ENCODE data around the gene DLEC1.
A peak's percentile ranks its signal among the peaks of the same experiment; 100 is the strongest.

DLEC1 gene

DNA sequence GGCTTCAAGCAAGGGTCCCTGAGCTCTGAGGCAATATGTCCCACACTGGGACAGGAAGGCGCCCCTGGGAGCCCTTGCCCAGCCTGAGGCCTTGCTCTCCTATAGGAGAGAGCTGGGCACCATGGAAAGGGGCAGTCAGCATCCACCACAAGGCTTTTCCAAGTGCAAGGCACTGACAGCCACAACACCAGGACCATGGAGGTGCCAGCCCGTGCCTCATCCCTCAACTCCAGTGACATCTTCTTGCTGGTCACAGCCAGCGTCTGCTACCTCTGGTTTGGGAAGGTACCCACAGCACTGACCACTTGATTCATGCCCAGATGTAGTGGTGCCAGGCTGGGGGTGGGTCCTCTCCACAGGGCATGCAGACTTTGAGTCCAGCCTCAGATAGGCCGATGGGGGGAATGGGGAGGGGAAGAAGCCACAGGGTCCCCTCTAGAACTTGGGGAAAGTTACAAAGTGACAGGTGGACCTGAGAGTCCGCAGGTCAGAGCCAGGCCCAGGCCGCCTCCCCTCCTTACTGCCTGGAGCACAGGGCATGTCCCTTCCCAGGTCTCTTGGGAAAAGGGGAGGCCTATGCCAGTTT is 36.6 kb upstream of the DLEC1 start:
- DNase-seq (ENCODE audit: low read depth in 2 of 2), result no peak

DNA sequence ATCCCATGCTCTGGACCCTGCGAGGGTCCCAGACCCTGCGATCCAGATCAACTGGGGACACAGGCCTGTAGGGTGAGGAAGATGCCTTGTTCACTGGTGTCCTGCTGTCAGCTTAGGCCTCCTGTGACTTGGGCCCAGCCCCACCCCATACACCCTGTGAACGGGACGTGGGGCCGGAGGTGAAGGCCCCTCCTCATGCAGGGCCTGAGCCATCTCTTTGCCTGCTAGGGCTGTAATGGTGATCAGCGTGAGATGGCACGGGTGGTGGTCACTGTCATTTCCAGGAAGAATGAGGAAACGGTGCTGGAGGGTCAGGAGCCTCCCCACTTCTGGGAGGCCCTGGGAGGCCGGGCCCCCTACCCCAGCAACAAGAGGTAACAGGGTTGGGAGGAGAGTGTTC is 36.1 kb upstream of the DLEC1 start:
- no peak for DNase-seq (ENCODE audit: low read depth in 2 of 2)

DNA sequence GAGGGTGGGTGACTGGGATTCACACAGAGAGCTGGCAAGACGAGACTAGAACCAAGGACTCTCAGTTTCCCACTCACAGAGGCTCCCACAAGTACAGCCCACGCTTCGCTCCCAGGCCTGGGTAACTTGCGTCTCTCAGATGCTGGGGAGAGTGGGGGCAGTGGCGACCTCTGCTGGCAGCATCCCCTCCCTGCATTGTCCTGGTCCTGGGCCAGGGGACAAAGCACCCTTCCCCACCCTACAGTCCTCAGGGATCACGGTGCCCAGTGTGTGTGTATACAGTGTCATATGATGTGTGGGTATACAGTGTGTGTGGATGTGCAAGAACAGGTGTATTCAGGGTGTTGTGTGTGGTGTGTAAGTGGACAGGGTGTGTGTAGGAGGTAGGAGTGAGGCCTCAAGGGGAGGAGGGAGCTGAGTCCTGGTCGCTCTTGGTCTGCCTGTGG is 35.6 kb upstream of the DLEC1 start:
- peak; percentile 22 to 40 for DNase-seq (ENCODE audit: low read depth in 2 of 2)

DNA sequence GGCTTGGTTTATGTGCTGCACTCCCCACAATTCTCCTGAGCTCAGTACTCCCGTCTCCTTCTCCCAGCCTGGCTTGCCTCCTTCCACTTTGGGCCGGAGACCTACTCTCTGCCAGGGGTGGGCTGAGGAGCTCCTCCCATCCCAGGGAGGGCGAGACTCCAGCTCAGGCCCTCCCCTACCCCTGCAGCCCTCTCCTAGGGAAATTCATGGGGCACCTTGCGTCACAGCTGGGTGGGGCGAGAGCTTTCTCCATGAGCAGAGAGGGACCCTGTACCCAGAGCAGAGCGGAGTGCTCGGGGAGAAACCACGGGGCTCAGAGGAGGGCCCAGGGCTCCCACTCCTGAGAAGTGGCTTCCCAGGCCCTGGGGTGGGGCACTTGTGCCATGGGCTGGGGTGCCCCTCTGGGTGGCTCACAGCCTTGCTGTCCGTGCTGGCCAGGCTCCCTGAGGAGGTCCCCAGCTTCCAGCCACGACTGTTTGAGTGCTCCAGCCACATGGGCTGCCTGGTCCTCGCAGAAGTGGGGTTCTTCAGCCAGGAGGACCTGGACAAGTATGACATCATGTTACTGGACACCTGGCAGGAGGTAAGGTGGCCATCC is 35.1 kb upstream of the DLEC1 start:
- DNase-seq (ENCODE audit: low read depth in 2 of 2), result no peak

DNA sequence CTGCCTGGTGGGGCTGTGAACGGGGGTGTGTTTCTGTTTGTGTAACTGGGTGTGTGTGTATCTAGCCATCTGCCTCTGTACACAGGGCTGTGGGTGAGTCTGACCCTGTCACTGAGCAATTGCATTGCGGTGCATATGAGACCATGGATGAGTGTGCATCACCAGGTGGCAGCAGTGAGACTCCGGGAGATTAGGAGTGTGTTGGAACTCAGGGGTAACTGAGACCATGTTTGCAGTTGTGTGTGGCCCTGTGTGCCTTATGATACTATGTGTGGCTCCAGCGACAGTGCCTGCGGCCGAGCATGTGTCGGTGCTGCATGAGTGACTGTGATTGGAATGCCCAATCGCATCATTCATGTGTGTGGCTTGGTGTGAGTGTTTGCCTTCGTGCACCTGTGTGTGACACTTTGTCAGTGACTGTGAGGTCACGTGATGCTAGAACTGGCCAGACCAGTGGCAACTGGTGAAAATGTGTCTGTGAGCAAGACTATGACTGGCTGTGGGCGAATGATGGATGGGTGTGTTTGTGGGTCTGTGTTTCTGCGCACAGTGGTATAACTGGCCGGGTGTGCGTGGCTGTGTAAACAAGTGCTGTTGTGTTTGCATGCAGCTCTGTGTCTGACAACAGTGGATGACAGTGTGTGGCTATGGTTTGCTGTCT is 34.5 kb upstream of the DLEC1 start:
- DNase-seq (ENCODE audit: low read depth in 2 of 2), result peak; percentile 20 to 41

DNA sequence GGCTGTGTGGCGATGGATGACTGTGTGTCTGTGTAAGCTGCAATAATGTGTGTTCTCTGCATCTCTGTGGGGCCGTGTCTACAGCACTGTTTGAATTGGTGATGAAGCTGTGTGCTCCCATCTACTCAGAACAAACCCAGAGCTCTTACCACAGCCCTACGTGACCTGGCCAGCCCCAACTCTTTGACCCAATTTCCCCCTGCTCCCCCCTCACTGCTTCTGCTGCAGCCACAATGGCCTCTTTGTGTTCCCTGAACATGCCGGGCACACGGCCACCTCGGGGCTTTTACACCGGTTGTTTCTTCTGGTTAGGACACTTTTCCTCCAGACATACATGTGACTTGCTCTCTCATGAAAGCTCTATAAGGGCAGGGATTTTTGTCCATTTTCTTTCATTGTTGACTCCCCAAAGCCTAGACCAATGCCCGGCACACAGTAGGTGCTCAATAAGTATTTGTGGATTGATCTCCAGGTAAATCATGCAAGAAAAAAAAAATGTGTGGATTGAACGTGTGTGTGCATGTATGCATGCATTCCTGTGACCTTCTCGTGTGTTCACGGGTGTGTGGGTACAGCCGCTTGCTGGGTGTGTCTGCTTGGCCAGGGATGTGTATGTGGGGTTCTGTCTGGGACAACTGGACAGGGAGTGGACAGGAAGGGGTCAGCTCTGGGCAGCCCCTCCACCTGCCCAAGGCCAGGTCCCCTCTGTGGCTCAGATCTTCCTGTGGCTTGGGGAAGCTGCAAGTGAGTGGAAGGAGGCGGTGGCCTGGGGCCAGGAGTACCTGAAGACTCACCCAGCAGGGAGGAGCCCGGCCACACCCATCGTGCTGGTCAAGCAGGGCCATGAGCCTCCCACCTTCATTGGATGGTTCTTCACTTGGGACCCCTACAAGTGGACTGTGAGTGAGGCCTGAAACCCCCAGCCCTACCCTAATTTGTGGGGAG is 33.7 kb upstream of the DLEC1 start:
- no peak for DNase-seq (ENCODE audit: low read depth in 2 of 2)

DNA sequence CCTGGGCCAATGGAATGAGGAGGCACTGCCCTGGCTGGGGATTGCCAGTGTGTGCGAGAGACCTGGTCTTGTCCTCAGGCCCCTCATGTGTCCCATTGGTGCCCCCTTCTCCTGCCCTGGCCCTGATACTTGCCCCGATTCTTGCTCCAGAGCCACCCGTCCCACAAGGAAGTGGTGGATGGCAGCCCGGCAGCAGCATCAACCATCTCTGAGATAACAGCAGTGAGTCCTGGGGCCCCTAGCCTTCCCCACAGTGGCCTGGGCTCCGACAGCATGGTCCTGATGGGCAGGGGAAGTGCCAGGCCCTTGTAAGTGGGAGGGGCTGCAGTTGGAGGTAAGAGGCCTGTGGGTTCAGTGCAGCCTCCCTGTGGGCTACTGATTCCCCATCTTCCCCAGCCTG is 33.0 kb upstream of the DLEC1 start:
- DNase-seq (ENCODE audit: low read depth in 2 of 2), result no peak

DNA sequence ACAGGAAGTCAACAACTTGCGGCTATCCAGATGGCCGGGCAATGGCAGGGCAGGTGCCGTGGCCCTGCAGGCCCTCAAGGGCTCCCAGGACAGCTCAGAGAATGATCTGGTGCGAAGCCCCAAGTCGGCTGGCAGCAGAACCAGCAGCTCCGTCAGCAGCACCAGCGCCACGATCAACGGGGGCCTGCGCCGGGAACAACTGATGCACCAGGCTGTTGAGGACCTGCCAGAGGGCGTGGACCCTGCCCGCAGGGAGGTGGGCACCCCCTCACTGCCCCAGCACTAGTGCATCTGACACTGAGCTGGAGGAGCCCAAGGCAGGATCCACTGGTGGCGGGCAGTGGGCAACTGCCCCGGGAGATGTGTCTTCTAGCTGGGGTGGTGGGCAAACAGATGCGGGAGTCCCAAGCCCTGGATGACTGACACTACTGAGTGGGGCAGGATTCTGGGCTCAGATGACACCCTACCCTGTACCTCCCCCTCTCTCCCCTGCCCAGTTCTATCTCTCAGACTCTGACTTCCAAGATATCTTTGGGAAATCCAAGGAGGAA is 32.5 kb upstream of the DLEC1 start:
- no peak for DNase-seq (ENCODE audit: low read depth in 2 of 2)

DNA sequence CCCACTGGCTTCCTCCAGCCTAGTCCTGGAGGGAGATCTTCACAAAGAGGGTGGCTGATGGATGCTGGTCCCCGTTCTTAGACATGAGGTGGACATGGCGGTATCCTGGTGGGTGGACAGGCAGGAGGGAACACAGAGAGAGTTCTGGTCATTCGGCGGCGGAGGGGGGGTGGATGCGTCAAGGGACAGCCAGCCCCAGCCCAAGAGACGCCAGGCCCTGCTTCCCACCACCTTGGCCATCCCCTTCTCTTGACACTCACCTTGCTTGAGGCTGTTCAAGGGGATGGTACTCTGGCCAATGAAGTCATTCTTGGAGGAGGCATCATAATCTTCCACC is 31.3 kb upstream of the DLEC1 start:
- no peak for DNase-seq (ENCODE audit: low read depth in 2 of 2)

DNA sequence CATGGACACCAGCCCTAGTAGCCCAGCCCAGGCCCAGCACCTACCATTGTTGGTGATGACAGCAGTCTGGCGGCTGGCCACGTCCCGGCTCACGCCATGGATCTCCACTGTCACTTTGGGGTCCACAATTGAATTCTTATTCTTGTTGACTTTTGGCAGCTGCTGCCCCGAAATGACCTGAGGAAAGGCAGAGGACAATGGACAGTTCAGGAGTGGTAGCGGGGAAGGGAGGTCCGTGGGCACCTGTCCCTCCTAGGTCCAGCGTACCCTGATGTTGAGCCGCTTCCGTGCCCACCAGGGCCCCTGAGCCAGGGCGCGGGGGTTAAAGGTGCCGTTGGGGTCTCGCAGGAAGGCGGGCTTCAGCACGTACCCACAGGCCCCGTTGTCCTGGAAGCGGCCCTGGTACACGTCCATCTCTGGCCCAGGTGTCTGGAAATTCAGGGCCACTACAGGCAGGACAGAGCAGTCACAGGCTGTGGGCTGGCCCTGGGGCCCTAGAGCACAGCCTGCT is 30.8 kb upstream of the DLEC1 start:
- DNase-seq (ENCODE audit: low read depth in 2 of 2), result no peak

DNA sequence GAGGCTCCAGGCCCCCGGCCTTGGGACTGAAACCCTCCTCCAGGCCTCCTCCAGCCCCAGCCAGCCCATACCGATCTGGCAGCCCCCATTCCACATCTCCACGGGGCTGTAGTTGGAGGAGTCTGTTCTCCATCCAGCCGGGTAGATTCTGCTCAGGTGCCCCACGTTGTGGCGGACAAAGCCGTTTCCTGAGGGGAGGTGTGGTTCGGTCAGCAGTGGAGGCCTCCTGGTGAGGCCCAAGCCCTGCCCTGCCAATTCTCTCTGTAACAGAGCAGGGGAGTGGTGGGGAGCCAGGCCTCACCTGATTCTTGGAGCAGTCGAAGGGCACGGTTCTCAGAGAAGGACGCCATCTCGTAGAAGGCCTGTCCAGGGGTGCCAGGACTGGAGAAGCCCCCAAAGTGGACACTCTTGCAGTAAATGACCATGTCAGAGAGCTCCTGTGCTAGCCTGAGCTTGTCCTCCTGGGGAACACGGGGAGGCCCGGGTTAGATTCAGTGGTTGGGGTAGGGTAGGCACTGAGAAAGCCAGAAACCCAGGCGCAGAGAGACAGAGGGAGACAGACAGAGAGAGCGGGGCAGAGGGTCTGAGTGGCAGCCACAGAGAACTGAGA is 29.9 kb upstream of the DLEC1 start:
- DNase-seq (ENCODE audit: low read depth in 2 of 2), result no peak

DNA sequence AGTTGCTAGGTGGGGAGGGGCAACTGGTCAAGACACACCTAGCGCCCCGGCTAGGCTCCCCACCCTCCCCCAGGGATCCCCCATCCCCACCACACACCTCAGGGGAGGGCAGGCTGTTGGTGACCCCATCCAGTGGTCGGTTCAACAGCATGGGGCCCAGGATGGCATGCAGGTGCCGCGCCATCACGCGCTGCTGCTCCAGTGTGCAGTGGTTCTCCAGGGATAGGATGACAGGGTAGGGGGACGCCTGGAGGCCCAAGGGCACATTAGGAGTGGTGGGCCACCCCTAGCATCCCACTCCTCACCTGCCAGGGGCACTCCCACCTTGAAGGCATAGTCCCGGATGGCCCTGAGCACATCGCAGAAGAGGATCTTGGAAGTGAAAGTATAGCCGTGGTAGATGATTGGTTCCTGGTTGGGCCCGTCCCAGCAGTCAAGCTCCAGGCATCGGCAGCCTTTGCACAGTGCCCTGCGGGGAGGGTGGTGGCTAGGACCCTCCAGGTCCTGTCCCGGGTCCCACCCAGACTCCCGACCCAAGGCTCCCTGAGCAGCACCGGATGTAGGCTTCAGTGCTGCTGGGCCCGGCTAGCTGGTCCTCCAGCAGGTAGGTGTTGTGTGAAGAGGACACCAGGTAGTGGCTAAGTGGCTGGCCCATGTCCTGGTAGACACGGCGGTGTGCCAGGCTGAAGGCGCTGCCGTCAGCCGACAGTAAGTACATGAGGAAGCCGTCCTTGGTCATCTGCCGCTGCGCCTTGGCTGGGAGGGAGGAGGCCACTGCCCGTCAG is 29.0 kb upstream of the DLEC1 start:
- DNase-seq (ENCODE audit: low read depth in 2 of 2), result no peak

DNA sequence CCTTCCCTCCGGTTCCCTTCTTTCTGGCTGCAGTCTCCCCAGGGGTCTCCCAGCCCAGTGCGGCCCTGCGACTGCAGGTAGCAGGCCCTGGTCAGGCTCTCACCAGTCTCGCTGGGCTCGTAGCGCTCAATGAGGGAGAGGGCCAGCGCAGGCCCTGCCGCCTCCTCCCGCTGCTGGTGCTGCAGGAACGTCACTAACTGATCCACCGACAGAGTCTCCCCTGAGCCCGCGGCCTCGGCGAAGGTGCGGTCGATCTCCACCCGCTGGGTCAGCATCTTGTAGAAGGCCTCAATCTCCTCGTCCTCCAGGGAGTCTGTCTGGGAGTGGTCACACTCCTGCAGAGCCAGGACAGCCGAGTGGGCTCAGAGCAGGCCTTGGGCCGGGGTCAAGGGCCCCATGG is 27.9 kb upstream of the DLEC1 start:
- no peak for DNase-seq (ENCODE audit: low read depth in 2 of 2)

DNA sequence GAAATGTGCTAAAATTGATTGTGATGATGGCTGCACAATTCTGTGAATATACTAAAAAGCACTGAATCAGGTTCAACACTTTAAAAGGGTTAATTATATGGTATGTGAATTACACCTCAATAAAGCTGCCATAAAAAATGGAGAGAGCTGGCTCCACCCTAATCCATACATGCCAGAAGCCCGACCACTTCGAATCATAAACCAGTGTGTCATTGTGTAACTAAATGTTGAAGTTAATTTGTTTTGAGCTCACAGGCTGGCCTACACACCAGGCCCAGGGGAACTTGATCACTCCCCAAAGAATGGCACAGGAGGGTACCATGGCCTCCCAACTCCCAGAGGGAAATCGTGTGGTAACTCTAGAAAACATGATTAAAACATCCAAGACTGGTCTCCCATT is 23.5 kb upstream of the DLEC1 start:
- no peak for DNase-seq (ENCODE audit: low read depth in 2 of 2)

DNA sequence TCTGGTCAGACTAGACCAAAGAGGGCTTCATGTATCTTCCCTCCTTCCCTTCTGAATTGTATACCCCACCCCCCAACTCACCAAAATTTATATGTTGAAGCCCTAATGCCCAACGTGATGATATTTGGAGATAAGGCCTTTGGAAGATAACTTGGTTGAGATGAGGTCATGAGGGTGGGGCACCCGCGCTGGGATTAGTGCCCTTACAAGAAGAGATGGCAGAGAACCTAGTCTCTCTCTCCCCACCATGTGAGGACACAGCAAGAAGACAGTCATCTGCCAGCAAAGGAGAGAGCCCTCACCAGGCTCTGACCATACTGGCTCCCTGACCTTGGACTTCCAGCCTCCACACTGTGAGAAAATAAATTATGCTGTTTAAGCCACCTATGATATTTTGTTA is 23.0 kb upstream of the DLEC1 start:
- DNase-seq (ENCODE audit: low read depth in 2 of 2), result no peak

DNA sequence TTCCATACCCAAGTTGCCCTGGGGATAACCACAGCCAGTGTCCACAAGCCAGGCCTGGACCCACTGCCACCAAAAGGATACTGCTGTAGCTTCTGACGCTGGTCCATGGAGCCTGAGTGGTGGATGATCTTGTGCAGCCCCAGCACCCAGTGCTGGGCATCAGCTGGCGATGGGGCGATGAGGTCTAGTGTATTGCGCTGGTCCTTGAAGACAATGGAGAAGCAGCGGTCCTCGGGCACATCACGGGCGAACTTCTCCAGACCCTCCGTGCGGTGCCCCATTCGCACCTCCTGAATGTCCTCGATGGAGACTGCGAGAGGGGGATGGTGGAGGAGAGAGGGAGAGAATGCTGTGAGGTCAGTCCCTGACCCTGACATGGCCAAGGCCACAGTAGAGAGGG is 22.6 kb upstream of the DLEC1 start:
- DNase-seq (ENCODE audit: low read depth in 2 of 2), result no peak

DNA sequence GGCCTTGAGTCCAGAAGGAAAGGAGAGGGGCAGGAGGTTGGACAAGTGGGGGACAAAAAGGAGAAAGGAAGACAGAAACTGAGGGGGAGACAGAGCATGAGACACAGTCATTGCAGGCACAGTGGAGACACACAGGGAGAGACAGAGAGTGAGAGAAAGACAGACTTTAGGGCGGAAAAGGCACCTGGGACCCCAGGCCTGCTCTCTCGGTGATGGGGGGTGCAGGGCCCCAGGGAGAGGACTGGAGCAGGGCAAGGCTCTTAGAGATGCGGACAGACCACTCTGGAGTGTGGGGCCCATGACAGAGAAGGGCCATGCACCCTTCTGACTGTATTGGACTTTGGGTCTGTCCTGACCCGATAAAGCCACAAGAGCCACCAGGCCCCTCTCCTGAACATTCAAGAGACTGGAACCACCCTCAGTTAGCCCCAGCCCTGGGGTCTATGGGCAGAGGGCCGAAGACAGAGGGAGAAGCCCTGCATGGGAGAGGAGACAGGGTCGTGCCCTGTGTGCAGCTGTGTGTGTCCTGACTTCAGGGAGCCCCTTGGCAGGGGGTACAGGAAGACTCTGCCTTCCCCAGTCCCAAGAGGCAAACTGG is 22.1 kb upstream of the DLEC1 start:
- DNase-seq (ENCODE audit: low read depth in 2 of 2), result no peak

DNA sequence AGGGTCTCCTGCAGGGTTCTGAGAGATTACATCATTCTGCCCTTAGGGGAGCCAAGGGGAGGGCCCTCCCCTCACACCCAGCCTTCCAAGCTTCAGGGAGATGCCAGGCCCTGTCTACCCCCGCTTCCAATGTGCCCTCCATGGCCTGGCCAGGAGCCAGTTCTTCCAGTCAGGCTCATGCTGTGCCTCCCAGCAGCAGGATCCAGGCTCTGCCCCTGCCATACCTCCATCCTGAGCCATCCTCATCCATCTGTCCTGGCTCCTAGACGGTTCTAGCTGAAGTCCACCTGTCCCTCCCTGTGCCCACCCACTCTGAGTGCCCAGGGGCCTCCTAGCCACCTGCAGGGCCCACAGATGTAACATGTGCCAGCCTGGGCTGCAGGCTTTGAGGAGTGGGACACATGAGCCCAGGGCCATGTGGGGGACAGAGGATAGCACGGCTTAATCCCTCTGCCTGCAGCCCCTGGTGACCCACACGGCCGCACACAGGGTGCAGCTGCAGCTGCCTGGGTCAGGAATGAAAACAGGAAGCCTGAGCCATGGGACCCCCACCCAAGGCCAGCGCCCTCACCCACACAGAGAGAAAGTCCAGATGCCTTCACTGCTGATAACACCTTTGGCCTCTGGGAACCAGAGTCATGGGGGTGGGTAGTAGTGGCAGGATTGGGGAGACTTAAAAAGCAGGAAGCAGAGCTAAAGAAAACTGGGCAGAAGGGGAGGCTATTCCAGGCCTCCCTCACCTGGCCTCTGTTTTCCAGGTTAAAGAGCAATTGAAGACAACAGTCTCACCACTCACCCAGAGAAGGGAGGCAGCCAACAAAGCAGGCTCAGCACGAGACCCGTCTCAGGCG is 21.3 kb upstream of the DLEC1 start:
- no peak for DNase-seq (ENCODE audit: low read depth in 2 of 2)

Data from stimulated activated CD8-positive, alpha-beta memory T cell treated with anti-CD3 and anti-CD28 coated beads, Interleukin-2, amount 100 ng/mL, for 1 hour (primary cell).